ENCODE measurements around the gene CYP3A7. TPM values are rescaled to one million over a fixed set of nuclear protein-coding genes. Genes with fewer than 3 reads are reported as not detected.
A peak's percentile ranks its signal among the peaks of the same experiment; 100 is the strongest.

The CYP3A7 gene
- 0.06 TPM for total RNA-seq (2013)
- not detected for polyA plus RNA-seq
- polyA minus RNA-seq = not detected in 2 replicates
- 0 to 0.69 (median 0) reads per million in 11 experiments for total RNA-seq

- H3K79me2 ChIP-seq (ENCODE audit: insufficient read depth, low read length) = no peaks in the 10 kb centered on the region
- no peak within 1 kb of the TSS for H2AFZ ChIP-seq (ENCODE audit: insufficient read depth, low read depth, low read length, poor library complexity, severe bottlenecking)
- no peak within 1 kb of the TSS for H3K4me2 ChIP-seq (replicated peaks; ENCODE audit: extremely low read depth, low read length, poor library complexity, severe bottlenecking)
- no peaks in the 10 kb centered on the region for H3K27me3 ChIP-seq (ENCODE audit: control insufficient read depth in 2 of 2, insufficient read depth in 2 of 2, low read length in 2 of 2)
- no peaks in the 10 kb centered on the region for H4K20me1 ChIP-seq (ENCODE audit: insufficient read depth, low read length)
- Mint-ChIP-seq H3K27me3 (ENCODE audit: low read depth in 3 of 3) (peaks cover 0 to 4% (median 0%) of the 10 kb centered on the region in 3 donors), H3K36me3 (no peaks in the 10 kb centered on the region), H3K4me3 (no peak within 1 kb of the TSS), H3K9me3 (peaks cover 0 to 3% (median 0%) of the 10 kb centered on the region in 7 donors), H3K27ac (peak within 1 kb of the TSS in 1 of 7 donors; percentile 52), H3K4me1 (peaks cover 7% of the 10 kb centered on the region)
- no peak for DNase-seq
- H3K9me3 ChIP-seq (replicated peaks in 1 of 2; ENCODE audit: control insufficient read depth in 1 of 2, insufficient read depth in 1 of 2, low read length in 2 of 2) = no peaks in the 10 kb centered on the region
- WGBS (ENCODE audit: insufficient coverage) = no CpG with 5 or more reads among the region's 5 CpGs
- no peak within 1 kb of the TSS for H3K9ac ChIP-seq (ENCODE audit: insufficient read depth, low read length, poor library complexity, severe bottlenecking)
- H3K36me3 ChIP-seq (replicated peaks in 1 of 2; ENCODE audit: control insufficient read depth in 1 of 2, insufficient read depth in 2 of 2, low read length in 2 of 2) = no peaks in the 10 kb centered on the region
- H3K4me3 ChIP-seq (replicated peaks in 1 of 3; ENCODE audit: low read depth in 2 of 3, low read length in 3 of 3) = no peak within 1 kb of the TSS
- TF ChIP-seq, protein P1, sequence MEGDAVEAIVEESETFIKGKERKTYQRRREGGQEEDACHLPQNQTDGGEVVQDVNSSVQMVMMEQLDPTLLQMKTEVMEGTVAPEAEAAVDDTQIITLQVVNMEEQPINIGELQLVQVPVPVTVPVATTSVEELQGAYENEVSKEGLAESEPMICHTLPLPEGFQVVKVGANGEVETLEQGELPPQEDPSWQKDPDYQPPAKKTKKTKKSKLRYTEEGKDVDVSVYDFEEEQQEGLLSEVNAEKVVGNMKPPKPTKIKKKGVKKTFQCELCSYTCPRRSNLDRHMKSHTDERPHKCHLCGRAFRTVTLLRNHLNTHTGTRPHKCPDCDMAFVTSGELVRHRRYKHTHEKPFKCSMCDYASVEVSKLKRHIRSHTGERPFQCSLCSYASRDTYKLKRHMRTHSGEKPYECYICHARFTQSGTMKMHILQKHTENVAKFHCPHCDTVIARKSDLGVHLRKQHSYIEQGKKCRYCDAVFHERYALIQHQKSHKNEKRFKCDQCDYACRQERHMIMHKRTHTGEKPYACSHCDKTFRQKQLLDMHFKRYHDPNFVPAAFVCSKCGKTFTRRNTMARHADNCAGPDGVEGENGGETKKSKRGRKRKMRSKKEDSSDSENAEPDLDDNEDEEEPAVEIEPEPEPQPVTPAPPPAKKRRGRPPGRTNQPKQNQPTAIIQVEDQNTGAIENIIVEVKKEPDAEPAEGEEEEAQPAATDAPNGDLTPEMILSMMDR (IDR thresholded peaks at IDR 0.05) = no peak
- peaks cover 2 to 3% of the 10 kb centered on the region in 2 donors for H3K4me1 ChIP-seq (ENCODE audit: control insufficient read depth in 1 of 2, insufficient read depth in 2 of 2, low read length in 2 of 2)
- intact Hi-C loops (cut with micrococcal nuclease) = no loop called here
- no peak within 1 kb of the TSS for H3K27ac ChIP-seq (ENCODE audit: low read depth in 1 of 2, low read length in 2 of 2)
These were observed at the start of gene CYP3A7 for GRCh38 chr7:99734987-99735386. Gene CYP3A7, minus strand, starts transcription at chr7:99735196. Its CDS starts 103 bp downstream, at chr7:99735093.

- Histone ChIP-seq H3K9ac (ENCODE audit: insufficient read depth, low read length, poor library complexity, severe bottlenecking) (no peak within 1 kb of the TSS), H3K4me1 (ENCODE audit: control insufficient read depth in 1 of 2, insufficient read depth in 2 of 2, low read length in 2 of 2) (no peaks in the 10 kb centered on the region), H4K20me1 (ENCODE audit: insufficient read depth, low read length) (no peaks in the 10 kb centered on the region), H3K4me2 (replicated peaks; ENCODE audit: extremely low read depth, low read length, poor library complexity, severe bottlenecking) (no peak within 1 kb of the TSS), H3K9me3 (replicated peaks in 1 of 2; ENCODE audit: control insufficient read depth in 1 of 2, insufficient read depth in 1 of 2, low read length in 2 of 2) (no peaks in the 10 kb centered on the region), H3K4me3 (replicated peaks in 1 of 3; ENCODE audit: low read depth in 2 of 3, low read length in 3 of 3) (no peak within 1 kb of the TSS), H3K27ac (ENCODE audit: low read depth in 1 of 2, low read length in 2 of 2) (no peak within 1 kb of the TSS), H3K27me3 (ENCODE audit: control insufficient read depth in 2 of 2, insufficient read depth in 2 of 2, low read length in 2 of 2) (peaks cover 0 to 3% of the 10 kb centered on the region in 2 donors), H3K79me2 (ENCODE audit: insufficient read depth, low read length) (no peaks in the 10 kb centered on the region), H3K36me3 (replicated peaks in 1 of 2; ENCODE audit: control insufficient read depth in 1 of 2, insufficient read depth in 2 of 2, low read length in 2 of 2) (no peaks in the 10 kb centered on the region), H2AFZ (ENCODE audit: insufficient read depth, low read depth, low read length, poor library complexity, severe bottlenecking) (no peak within 1 kb of the TSS)
- intact Hi-C loops (cut with micrococcal nuclease) = no loop called here
- H3K4me3 Mint-ChIP-seq = no peak within 1 kb of the TSS
- H3K36me3 Mint-ChIP-seq = no peaks in the 10 kb centered on the region
- H3K27ac Mint-ChIP-seq = no peak within 1 kb of the TSS
- DNase-seq = no peak
- peaks cover 6 to 24% (median 11%) of the 10 kb centered on the region in 3 donors for H3K27me3 Mint-ChIP-seq (ENCODE audit: low read depth in 3 of 3)
- TF ChIP-seq, protein P1 (IDR thresholded peaks at IDR 0.05) = no peak
- no peaks in the 10 kb centered on the region for H3K4me1 Mint-ChIP-seq
- peaks cover 0 to 3% (median 0%) of the 10 kb centered on the region in 7 donors for H3K9me3 Mint-ChIP-seq
These were observed 49.0 kb upstream of the CYP3A7 start, which contains the start of gene CYP3A4 for GRCh38 chr7:99784007-99784406. Gene CYP3A4, minus strand, starts transcription at chr7:99784184. Its CDS starts 103 bp downstream, at chr7:99784081.

Data from CD14-positive monocyte (primary cell).